HuH-7.5 (cell line): Measurements from ENCODE around the gene DYSF.
"Not testable (repeated sequence)": the region's sequence is repeated elsewhere in the genome, so short reads cannot be mapped to it uniquely, and the experiment has no call there.

Experiments
- DNase-seq: peaks from one replicate; pipeline ENCODE4 v3.0.0; 2011; ENCODE audit warnings: low spot score

The DYSF gene

DNA sequence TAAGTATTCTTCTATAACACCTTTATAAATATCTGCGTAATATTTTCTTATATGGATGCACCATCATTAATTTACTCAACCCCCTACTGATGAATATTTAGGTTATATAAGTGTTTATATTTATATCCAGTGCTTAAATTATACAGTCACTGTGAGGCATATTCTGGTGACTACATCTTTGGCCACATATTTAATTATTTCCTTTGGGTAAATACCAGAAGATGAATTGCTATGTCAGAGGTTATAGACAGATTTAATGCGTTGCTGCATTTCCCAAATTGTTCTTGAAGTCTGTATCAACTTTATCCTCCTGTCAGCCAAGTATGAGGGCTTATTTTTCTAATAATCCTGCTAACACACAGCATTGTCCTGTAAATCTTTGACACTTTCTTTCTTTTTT is 18.7 kb downstream of the DYSF start:
- DNase-seq: no peak

DNA sequence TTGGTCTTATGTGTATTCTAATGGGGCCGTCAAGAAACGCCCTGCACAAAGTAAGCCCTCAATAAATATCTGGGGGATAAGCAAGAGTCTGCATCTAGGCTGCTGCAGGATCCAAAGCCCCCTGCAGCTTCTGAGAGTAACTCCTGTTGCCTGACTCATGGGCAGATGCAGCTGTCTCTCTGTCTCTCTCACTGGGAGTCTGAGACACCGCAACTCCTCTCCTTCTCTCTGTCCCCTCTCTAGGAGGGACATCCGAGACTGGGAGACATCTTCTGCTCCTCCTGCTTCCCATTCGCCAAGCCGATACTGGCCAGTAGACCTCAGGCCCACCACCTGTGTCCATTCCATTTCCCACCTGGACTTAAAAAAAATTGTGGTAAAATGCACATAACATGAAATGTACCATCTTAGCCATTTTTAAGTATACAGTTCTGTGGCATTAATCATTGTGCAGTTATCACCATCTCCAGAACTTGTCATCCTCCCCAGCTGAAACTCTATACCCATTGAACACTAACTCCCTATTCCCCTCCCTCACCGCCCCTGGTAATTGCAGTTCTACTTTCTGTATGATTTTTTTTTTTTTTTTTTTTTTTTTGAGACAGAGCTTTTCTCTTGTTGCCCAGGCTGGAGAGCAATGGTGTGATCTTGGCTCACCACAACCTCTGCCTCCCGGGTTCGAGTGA is 20.1 kb downstream of the DYSF start:
- DNase-seq: no peak

DNA sequence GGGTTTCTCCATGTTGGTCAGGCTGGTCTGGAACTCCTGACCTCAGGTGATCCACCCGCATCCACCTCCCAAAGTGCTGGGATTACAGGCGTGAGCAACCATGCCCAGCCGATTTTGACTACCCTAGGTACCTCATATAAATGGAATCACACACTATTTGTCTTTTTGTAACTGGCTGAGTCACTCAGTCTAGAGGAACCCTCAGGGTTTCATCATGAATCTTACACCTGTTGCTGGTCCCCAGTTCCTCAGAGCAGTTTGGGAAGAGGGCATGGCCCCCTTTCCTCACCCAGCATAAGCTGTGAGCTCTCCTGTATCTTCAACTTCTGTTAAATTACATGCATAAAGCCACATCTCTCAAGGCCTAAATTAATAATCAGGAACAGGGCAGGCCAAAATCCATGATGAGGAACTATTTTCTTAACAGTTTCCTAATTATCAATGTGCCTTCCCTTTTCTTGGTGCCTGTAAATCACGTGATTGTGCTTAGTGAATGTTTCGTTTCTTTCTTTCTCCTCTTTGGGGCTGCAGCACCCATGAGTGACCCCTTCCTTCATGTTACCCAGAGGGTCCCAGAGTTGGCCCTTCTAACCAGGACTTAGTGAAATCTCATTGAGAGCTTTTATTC is 20.9 kb downstream of the DYSF start:
- no peak for DNase-seq

DNA sequence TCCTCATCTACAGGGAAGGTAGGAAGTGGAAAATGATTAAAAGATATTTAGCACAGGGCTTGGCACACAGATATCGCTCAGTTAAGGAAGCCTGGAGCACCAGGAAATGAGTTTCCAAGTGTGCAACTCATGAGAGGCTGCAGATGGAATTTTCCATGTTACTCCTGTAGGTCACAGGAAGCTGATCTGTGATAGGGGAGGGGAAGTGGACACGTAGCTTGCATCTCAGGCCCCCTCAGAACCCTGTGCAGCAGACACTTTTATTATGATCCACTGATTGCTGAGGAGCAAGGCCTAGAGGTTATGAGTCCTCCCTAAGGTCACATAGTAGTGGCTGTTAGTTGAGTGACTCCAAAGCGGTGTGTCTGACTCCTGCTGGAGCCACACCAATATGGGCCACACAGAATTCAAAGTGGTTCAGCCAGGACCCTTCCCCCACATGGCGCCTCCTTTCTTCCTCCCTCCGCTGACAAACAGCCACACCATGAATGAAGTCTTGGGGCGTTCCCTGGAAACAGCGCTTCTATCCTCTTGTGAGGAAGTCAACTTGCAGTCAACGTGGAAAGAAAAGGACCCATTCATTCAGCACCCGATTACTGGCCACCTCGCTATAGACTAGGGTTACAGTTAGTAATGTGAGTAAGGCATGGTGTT is 21.5 kb downstream of the DYSF start:
- no peak for DNase-seq

DNA sequence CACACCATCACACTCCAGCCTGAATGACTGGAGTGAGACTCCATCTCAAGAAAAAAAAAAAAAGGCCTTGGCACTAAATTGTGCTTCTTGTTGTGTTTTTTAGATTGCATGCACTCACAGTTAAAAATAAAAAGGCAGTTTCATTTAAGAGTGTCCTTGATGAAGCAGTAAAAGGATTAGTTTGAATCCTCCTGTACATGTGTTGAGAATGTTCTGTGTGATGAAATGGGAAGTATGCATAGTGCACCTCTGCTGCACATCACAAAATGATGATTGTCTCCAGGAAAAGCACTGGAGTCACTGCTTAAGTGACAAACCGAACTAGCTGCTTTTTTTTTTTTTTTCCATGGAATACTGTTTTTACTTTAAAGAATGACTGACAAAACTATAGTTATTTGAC is 23.1 kb downstream of the DYSF start:
- DNase-seq: no peak

DNA sequence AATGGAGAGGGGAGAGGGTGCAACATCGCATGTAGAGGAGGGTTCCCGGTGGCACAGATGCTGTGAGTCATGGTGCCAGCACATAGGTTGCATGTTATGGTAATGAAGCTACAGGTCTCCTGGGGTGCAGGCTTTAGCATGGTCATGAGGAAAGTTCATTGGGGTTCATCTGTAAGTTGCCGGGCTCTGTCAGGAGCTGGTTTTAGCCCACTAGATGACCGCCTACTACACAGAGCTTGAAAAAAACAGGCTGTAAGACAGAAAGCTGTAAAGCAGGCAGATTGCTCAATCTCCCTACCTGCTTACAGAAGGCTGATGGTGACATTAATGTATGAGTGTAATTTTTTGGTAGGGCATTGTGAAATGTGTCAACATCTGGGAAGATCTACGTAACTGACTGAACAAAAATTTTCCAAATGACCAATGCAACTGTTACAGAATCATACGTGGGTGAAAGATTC is 23.9 kb downstream of the DYSF start:
- no peak for DNase-seq

DNA sequence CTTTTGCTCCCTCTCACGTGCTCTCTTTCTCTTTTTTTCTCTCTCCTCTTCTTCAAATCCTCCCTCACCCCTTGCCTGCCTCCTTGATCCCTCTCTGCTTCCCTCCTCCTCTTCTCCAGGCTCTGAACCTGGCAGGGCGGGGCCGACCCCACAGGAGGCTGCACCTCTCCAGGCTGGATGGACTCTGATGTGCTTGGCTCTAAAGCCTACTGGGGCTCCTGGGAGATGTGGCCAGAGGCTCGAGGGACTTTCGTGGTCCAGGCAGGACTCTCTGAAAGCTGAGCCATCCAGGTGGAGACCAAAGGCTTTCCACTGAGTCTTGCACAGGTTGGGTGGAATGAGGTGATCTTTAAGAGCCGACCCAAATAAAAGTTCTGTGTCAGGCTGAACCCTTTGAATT is 25.4 kb downstream of the DYSF start:
- DNase-seq: no peak

DNA sequence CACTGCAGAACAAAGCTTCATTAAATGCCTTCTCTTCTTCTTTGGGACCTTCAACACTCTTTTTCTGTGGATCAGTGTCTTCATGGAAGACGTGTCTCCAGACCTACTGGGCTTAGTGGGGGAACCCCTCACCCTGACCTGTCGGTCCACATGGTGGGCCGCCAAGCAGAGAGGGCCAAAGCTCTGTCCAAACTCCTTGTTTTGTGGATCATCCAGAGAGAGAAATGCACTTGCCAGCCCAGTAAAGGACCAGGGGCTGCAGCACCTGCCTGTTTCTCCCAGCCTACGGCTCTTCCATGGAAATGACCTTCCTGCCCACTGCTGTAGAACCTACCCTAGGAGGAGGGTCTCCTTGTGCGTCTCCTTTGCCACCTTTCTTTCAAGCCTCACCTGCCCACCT is 25.9 kb downstream of the DYSF start:
- DNase-seq: no peak

DNA sequence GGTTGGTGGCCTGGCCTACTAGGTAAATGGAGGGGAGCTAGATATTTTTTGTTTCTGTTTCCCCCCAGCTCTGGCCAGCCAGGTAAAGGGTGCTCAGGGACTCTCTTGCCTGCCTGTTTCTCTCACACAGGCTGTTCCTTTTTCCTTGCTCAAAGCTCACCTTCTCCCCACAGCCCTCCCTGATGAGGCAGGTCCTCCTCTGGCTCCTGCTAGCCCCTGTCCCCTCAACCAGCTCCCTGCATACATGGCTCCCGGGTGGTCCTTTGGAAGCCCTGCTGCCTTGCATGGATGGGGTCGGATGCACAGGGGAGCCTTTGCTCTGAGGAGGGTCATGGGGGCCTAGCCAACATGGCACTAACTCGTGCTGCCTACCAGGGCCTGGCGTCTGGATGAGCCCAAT is 27.8 kb downstream of the DYSF start:
- no peak for DNase-seq

DNA sequence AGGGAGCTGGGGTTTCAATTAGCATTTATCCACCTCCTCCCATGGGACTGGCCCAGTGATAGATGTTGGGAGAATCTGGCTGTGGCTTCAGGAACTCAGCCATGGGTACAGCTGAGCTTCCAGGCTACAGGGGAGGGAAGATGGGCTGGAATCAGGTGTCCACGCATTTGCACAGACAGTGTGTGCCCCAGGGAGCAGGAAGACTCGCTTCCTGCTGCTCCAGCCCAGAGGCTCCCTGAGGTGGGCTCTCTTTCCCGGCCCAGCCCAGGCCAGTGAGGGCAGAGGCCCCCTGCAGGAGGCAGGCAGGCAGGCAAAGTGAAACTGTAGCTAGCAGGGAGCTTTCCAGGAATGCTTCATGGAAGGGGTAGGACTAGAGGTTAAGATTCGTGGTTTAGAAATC is 28.7 kb downstream of the DYSF start:
- no peak for DNase-seq

DNA sequence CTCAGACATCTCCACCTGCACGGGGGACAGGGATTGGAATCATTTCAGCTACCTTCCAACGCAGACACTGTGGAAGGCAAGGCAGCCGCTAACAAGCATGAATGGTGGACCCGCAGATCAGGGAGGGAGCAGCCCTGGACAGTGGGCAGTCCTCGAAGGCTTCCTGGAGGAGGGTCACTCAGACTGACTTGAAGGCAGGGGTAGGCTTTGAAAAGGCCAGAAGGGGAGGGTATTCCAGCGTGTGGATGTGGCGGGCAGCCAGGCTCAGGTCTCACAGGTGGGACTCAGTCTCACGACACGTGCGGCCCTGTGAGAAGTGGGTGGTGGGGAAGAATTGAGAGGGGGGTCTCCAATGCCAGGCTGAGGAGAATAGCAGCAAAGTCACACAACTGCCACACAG is 29.9 kb downstream of the DYSF start:
- no peak for DNase-seq

DNA sequence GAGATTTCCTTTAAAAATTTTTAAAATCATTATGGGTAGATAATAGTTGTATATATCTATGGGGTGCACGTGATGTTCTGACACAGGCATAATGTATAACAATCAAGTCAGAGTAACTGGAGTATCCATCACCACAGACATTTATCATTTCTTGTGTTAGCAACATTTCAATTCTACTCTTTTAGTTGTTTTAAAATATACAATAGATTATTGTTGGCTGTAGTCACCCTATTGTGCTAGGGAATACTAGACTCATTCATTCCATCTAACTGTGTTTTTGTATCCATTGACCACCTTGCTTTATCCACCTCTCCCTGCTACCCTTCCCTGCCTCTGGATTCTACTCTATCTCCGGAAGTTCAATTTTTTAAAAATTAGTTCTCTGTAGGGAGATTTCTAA is 31.0 kb downstream of the DYSF start:
- DNase-seq: no peak

DNA sequence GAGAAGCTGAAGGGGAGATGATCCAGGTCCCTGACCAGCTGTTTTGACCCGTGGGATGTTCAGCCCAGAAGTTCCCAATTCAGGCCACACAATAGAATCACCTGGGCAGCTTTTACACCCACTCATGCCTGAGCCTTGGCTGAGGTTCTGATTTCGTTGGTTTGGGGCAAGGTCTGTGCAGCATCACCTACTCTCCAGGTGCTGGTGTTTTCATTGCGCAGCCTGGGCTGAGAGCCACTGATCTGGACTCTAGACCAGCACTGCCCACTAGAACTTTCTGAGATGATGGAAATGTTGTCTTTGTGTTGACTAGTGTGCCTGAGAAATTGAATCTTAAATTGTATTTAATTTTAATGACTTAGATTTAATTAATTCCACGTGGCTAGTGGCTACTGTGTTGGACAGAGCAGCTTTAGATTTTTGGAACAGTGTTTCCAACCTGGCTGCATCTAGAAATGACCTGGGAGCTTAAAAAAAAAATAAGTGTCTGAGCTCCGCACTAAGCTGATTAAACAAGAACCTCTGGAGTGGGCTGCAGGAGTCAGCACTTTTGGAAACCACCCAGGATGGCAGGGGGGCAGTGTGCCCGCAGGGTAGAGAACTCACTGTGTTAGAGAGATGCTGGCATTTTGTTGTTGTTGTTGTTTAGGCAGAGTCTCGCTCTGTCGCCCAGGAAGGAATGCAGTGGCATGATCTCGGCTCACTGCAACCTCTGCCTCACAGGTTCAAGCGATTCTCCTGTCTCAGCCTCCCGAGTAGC is 33.7 kb downstream of the DYSF start:
- DNase-seq: no peak

DNA sequence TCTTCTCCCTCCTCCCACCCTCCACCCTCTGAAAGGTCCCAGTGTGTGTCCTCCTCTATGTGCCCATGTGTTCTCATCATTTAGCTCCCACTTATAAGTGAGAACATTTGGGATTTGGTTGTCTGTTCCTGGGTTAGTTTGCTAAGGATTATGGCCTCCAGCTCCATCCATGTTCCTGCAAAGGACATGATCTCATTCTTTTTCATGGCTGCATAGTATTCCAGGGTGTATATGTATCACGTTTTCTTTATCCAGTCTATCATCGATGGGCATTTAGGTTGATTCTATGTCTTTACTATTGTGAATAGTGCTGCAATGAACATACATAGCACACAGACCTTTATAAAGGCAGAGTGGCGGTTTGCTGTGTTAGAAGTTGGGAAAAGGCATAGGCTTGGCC is 38.2 kb downstream of the DYSF start:
- DNase-seq: not testable (repeated sequence)

DNA sequence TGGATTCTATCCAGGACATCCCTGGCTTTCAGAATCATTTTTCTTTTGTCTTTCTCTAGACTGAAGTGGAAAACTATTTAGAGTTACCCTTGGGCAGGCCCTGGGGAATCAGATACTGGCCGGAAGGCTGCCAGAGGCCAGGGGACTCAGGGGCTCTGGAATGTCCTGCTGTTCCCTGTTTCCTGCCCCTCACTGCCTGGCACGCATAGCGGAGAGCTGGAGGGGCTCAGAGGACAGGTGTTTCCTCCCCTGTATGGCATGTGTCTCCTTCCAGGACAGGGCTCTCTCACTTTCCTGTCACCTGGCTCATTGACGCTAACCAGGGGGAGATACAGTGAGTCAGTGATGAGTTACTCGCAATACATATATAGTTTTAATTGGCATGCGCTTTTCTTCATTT is 38.8 kb downstream of the DYSF start:
- DNase-seq: no peak

DNA sequence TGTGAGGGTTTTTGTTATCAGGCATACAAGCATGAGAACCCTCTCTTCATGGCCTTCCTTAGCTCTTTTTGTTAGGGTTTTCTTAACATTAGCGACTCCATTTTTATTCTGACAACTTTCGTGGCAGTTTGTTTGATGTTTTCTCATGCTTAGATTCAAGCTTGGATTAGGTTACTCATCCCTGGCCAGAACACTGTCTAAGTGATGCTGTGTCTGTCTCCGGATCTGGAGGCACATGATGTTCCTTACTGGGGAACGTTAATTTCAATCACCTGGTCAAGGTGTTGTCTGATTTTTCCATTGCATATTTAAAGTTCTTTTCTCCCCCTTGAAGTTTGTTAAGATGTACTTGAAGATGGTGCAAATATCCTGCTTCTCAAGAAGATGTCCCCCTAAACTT is 40.7 kb downstream of the DYSF start:
- DNase-seq: no peak

DNA sequence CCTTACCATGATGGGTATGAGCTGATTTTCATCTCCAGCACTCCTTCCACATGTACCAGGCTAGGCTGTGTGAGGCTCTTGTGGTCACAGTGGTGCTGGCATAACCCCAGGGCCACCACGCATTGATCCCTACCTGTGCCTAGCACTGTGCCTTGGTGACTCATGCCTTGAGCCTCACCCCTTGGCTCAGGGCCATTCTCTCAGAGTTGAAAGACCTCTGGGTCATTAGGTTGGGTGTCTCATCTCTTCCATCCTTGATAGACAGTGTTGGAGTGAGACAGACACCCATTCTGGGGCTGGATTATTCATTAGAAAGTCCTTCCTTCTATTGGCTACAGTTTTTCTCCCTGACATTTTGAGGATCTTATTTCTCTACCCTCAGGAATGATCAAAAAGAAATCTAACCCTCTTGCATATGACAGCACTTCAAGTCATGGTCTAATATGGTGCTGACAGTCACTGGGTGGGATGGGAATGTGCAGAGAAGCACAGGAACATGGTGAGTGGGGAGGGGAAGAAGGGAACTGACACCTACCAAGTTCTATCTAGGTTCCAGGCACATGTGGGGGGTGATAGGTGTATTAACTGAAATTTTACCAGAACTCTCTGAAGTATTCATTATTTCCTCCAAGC is 41.3 kb downstream of the DYSF start:
- DNase-seq: no peak

DNA sequence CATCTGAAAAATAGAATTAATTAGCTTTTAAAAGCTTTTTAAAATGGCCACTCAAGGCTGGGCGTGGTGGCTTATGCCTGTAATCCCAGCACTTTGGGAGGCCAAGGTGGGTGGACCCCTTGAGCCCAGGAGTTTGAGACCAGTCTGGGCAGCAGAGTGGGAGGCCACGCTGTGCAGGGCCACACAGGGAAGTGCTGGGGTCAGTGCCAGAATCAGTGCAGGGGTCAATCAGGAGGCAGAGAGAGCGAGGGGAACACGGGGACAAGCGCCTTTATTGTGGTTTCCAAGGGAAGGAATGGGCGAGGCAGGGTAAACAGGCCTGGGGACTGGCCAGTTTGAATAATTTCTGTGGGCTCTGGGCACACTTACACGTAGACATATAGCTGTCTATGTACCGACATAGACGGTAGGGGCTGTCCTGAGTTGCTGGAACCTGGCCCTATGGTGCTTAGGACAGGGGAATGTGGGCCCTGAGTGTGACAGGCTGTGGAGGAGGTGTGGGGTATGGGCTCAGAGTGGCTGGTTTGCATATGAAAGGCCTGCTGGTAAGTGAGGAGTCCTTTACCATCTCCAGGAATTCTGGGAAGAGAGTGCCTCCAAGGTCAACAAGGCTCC is 42.9 kb downstream of the DYSF start:
- DNase-seq: no peak

DNA sequence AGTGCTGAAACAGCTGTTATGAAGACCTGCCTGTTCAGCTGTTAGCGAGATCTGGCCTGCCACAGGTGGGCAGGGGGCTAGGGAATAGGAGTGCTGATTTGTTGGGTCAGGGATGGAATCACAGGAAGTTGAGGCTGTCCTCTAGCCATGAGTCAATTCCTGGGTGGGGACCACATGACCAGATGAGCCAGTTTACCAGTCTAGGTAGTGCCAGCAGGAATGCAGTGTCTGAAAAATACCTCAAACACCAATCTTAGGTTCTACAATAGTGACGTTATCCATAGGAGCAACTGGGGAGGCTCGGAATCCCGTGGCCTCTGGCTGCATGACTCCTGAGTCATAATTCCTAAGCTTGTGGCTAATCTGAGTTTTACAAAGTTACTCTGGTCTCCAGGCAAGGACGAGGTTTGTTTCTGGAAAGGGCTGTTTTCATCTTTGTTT is 44.9 kb downstream of the DYSF start:
- no peak for DNase-seq

DNA sequence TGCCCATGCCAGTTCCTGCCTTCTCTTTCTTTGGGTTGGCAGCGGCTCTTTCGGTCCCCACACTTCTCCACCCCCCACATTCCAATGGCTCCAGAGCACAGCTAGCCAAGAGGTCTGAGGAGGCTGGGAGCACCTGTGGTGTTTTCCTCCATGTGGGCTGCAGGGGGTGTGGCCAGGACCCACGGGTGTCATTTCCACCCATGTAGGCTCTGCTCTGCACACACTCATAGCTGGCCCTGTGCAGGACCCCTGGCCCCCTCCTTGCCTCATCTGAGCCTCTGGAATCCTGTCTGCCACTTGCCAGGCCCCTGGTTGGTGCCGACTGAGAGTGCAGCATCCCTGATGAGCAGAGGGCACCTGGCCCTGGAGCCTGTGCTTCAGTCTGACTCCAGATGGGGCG is 46.3 kb downstream of the DYSF start:
- DNase-seq: no peak

DNA sequence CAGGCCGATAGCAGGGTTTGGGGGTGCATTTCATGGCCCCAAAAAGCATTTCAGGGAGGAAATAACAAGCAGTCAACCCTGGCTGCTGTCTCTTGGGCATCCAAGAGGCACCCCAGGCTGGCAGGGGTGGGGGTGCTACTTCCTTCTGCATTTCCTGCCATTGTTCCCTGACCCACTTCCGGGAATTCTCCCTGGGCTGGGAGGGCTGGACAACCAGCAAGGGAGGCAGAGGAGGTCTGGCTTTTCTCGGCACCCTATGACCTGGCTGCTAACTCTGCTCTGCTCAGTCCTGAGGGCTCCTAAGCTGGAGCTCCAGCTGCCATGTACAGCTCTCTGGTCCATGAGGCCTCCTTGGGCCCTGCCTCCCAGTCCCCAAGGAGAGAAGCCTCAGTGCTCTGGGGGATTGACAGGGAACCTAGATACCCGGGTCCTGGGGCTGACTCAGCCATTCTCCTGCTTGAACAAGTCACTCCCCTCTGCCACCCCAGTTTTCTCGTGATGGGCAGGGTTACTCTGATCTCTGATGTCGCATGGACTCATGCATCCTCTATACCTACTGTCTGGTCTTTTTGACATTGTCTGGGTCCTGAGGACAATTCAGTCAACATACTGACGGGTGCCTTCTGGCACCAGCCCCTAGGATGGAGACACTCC is 47.2 kb downstream of the DYSF start:
- DNase-seq: no peak
